Measurements from ENCODE around the gene PSENEN. TPM values are rescaled to one million over a fixed set of nuclear protein-coding genes. Genes with fewer than 3 reads are reported as not detected.
"Not testable (repeated sequence)": the region's sequence is repeated elsewhere in the genome, so short reads cannot be mapped to it uniquely, and the experiment has no call there.

The PSENEN gene
- total RNA-seq, 1 experiment from 2014 or later: 112 TPM

DNA sequence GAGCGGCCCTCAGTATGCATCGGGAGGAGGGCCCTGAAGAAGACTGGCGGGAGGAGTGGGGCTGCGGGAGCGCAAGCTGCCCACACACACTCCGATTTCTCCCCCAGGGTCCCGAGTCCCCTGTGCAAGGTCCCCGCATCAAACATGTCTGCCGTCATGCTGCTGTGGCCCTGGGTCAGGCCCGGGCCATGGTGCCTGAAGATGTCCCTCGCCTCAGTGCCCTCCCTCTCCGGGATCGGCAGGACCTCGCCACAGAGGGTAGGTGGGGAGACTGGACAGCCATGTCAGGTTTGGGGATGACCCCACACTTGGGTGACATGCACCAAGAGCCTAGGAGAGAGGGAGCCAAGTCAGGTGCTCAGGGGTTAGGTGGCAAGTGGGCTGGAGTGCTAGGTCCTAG is 23.0 kb upstream of the PSENEN start:
- no peak overlapping the region for H3K27ac ChIP-seq (ENCODE audit: low read length)
- H2AFZ ChIP-seq (ENCODE audit: low read length): no peak overlapping the region
- peaks cover 8% of the 10 kb centered on the region for H3K4me1 ChIP-seq (ENCODE audit: low read length)
- H3K36me3 ChIP-seq (ENCODE audit: insufficient read depth, low read length): peaks cover 11% of the 10 kb centered on the region
- H4K20me1 ChIP-seq (ENCODE audit: insufficient read depth, low read depth, low read length): peaks cover 22% of the 10 kb centered on the region; the same call in 1 of the 2 replicates
- H3K9ac ChIP-seq (ENCODE audit: low read length): no peak overlapping the region
- H3K4me3 ChIP-seq (ENCODE audit: low read length): no peak overlapping the region
- no peak for DNase-seq
- peaks cover 22% of the 10 kb centered on the region for H3K79me2 ChIP-seq (ENCODE audit: low read length)
- H3K9me3 ChIP-seq (ENCODE audit: low read length): no peaks in the 10 kb centered on the region
- no peaks in the 10 kb centered on the region for H3K9me2 ChIP-seq (replicated peaks; ENCODE audit: insufficient read depth, low read length)
- no peaks in the 10 kb centered on the region for H3K27me3 ChIP-seq (ENCODE audit: low read length)
- H3K4me2 ChIP-seq (ENCODE audit: low read depth, low read length, poor library complexity, severe bottlenecking): no peak overlapping the region

GRCh38 chr19:35722897-35723296 is 22.6 kb upstream of the PSENEN start:
- H4K20me1 ChIP-seq (ENCODE audit: insufficient read depth, low read depth, low read length): peaks cover 22% of the 10 kb centered on the region; the same call in 1 of the 2 replicates
- no peaks in the 10 kb centered on the region for H3K27me3 ChIP-seq (ENCODE audit: low read length)
- H3K9me3 ChIP-seq (ENCODE audit: low read length): no peaks in the 10 kb centered on the region
- peaks cover 8% of the 10 kb centered on the region for H3K4me1 ChIP-seq (ENCODE audit: low read length)
- no peak overlapping the region for H3K4me3 ChIP-seq (ENCODE audit: low read length)
- H3K9me2 ChIP-seq (replicated peaks; ENCODE audit: insufficient read depth, low read length): no peaks in the 10 kb centered on the region
- peaks cover 22% of the 10 kb centered on the region for H3K79me2 ChIP-seq (ENCODE audit: low read length)
- no peak overlapping the region for H3K4me2 ChIP-seq (ENCODE audit: low read depth, low read length, poor library complexity, severe bottlenecking)
- H3K27ac ChIP-seq (ENCODE audit: low read length): no peak overlapping the region
- peaks cover 11% of the 10 kb centered on the region for H3K36me3 ChIP-seq (ENCODE audit: insufficient read depth, low read length)
- no peak overlapping the region for H2AFZ ChIP-seq (ENCODE audit: low read length)
- no peak overlapping the region for H3K9ac ChIP-seq (ENCODE audit: low read length)
- no peak for DNase-seq

GRCh38 chr19:35723671-35724070 is 21.8 kb upstream of the PSENEN start:
- H3K27ac ChIP-seq (ENCODE audit: low read length): no peak overlapping the region

DNA sequence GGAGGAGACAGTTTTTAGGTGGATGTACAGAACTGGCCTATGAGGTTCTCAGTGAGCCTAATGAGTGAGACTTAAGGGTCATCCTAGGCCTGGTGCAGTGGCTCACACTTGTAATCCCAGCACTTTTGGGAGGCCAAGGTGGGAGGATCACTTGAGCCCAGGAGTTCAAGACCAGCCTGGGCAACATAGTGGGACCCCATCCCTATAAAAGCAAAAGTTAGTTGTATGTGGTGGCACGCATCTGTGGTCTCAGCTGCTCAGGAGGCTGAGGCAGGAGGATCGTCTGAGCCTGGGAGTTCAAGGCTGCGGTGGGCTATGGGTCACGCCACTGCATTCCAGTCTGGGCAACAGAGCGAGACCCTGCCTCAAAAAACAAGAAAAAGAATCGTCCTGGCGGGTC is 21.3 kb upstream of the PSENEN start:
- H2AFZ ChIP-seq (ENCODE audit: low read length); H3K27me3 ChIP-seq (ENCODE audit: low read length); H3K9me2 ChIP-seq (replicated peaks; ENCODE audit: insufficient read depth, low read length); DNase-seq; H3K27ac ChIP-seq (ENCODE audit: low read length); H3K4me1 ChIP-seq (ENCODE audit: low read length); H3K4me2 ChIP-seq (ENCODE audit: low read depth, low read length, poor library complexity, severe bottlenecking); H3K9me3 ChIP-seq (ENCODE audit: low read length); H3K9ac ChIP-seq (ENCODE audit: low read length); H3K4me3 ChIP-seq (ENCODE audit: low read length): not testable (repeated sequence)
- Histone ChIP-seq H3K36me3 (ENCODE audit: insufficient read depth, low read length) (peaks cover 11% of the 10 kb centered on the region), H4K20me1 (ENCODE audit: insufficient read depth, low read depth, low read length) (peaks cover 15% of the 10 kb centered on the region; the same call in 1 of the 2 replicates), H3K79me2 (ENCODE audit: low read length) (peaks cover 12% of the 10 kb centered on the region)

More at GRCh38 chr19:35723671-35724070, 21.8 kb upstream of the PSENEN start:
- H3K4me1 ChIP-seq (ENCODE audit: low read length): peaks cover 8% of the 10 kb centered on the region
- H3K36me3 ChIP-seq (ENCODE audit: insufficient read depth, low read length): peaks cover 11% of the 10 kb centered on the region
- H2AFZ ChIP-seq (ENCODE audit: low read length): no peak overlapping the region
- no peak overlapping the region for H3K4me3 ChIP-seq (ENCODE audit: low read length)
- H3K4me2 ChIP-seq (ENCODE audit: low read depth, low read length, poor library complexity, severe bottlenecking): no peak overlapping the region
- no peak for DNase-seq
- peaks cover 20% of the 10 kb centered on the region; the same call in 1 of the 2 replicates for H4K20me1 ChIP-seq (ENCODE audit: insufficient read depth, low read depth, low read length)
- no peak overlapping the region for H3K9ac ChIP-seq (ENCODE audit: low read length)
- peaks cover 16% of the 10 kb centered on the region for H3K79me2 ChIP-seq (ENCODE audit: low read length)
- no peaks in the 10 kb centered on the region for H3K27me3 ChIP-seq (ENCODE audit: low read length)
- H3K9me2 ChIP-seq (replicated peaks; ENCODE audit: insufficient read depth, low read length): no peaks in the 10 kb centered on the region
- H3K9me3 ChIP-seq (ENCODE audit: low read length): no peaks in the 10 kb centered on the region

DNA sequence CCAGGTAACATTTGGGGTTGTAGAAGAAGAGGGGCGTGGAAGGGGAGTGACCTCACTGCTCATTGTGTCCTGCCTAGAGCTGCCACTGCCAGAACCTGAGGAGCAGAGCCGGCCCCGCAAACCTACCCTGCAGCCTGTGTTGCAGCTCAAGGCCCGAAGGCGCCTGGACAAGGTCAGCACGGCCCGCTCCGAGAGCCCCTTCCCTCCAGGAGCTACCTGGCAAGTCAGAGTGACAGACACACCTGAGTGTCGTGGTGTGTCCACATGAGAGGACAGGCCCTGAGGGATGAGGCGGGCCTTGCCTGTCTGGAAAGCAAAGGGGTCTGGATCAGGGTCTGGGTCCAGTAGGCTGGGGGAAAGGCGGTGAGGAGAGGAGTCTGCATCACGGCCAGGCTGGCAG is 20.9 kb upstream of the PSENEN start:
- H2AFZ ChIP-seq (ENCODE audit: low read length): no peak overlapping the region
- no peak overlapping the region for H3K27ac ChIP-seq (ENCODE audit: low read length)
- H3K36me3 ChIP-seq (ENCODE audit: insufficient read depth, low read length): peaks cover 11% of the 10 kb centered on the region
- H3K4me3 ChIP-seq (ENCODE audit: low read length): no peak overlapping the region
- peaks cover 7% of the 10 kb centered on the region for H3K79me2 ChIP-seq (ENCODE audit: low read length)
- no peak for DNase-seq
- H3K4me2 ChIP-seq (ENCODE audit: low read depth, low read length, poor library complexity, severe bottlenecking): no peak overlapping the region
- H4K20me1 ChIP-seq (ENCODE audit: insufficient read depth, low read depth, low read length): peaks cover 11% of the 10 kb centered on the region; the same call in 1 of the 2 replicates
- no peaks in the 10 kb centered on the region for H3K27me3 ChIP-seq (ENCODE audit: low read length)
- H3K9ac ChIP-seq (ENCODE audit: low read length): no peak overlapping the region
- H3K9me3 ChIP-seq (ENCODE audit: low read length): no peaks in the 10 kb centered on the region
- H3K4me1 ChIP-seq (ENCODE audit: low read length): peaks cover under 1% of the 10 kb centered on the region; the same call in 1 of the 2 replicates
- H3K9me2 ChIP-seq (replicated peaks; ENCODE audit: insufficient read depth, low read length): no peaks in the 10 kb centered on the region

GRCh38 chr19:35725216-35725861 is 20.1 kb upstream of the PSENEN start:
- peaks cover 3% of the 10 kb centered on the region for H3K36me3 ChIP-seq (ENCODE audit: insufficient read depth, low read length)
- no peaks in the 10 kb centered on the region for H3K9me2 ChIP-seq (replicated peaks; ENCODE audit: insufficient read depth, low read length)
- no peaks in the 10 kb centered on the region for H3K27me3 ChIP-seq (ENCODE audit: low read length)
- no peaks in the 10 kb centered on the region for H3K79me2 ChIP-seq (ENCODE audit: low read length)
- no peak overlapping the region for H3K4me2 ChIP-seq (ENCODE audit: low read depth, low read length, poor library complexity, severe bottlenecking)
- H3K9ac ChIP-seq (ENCODE audit: low read length): no peak overlapping the region
- 0 out of 2 replicates have a peak, but pooled peaks cover 4% of the 10 kb centered on the region for H4K20me1 ChIP-seq (ENCODE audit: insufficient read depth, low read depth, low read length)
- no peak overlapping the region for H3K27ac ChIP-seq (ENCODE audit: low read length)
- no peak overlapping the region for H2AFZ ChIP-seq (ENCODE audit: low read length)
- no peak for DNase-seq
- H3K4me3 ChIP-seq (ENCODE audit: low read length): no peak overlapping the region
- H3K4me1 ChIP-seq (ENCODE audit: low read length): no peaks in the 10 kb centered on the region
- H3K9me3 ChIP-seq (ENCODE audit: low read length): no peaks in the 10 kb centered on the region

- DNase-seq: no peak
- peaks cover 6% of the 10 kb centered on the region; the same call in 1 of the 2 replicates for H3K36me3 ChIP-seq (ENCODE audit: insufficient read depth, low read length)
- H2AFZ ChIP-seq (ENCODE audit: low read length): no peak overlapping the region
- no peaks in the 10 kb centered on the region for H3K4me1 ChIP-seq (ENCODE audit: low read length)
- H3K9ac ChIP-seq (ENCODE audit: low read length): no peak overlapping the region
- H3K79me2 ChIP-seq (ENCODE audit: low read length): no peaks in the 10 kb centered on the region
- H3K4me2 ChIP-seq (ENCODE audit: low read depth, low read length, poor library complexity, severe bottlenecking): no peak overlapping the region
- H3K27ac ChIP-seq (ENCODE audit: low read length): no peak overlapping the region
- H3K9me2 ChIP-seq (replicated peaks; ENCODE audit: insufficient read depth, low read length): no peaks in the 10 kb centered on the region
- no peaks in the 10 kb centered on the region for H3K27me3 ChIP-seq (ENCODE audit: low read length)
- no peak overlapping the region for H3K4me3 ChIP-seq (ENCODE audit: low read length)
- no peaks in the 10 kb centered on the region for H3K9me3 ChIP-seq (ENCODE audit: low read length)
- H4K20me1 ChIP-seq (ENCODE audit: insufficient read depth, low read depth, low read length): 0 out of 2 replicates have a peak, but pooled peaks cover 9% of the 10 kb centered on the region
These were observed 18.1 kb upstream of the PSENEN start for GRCh38 chr19:35727053-35727955.

Data from Karpas-422 (cell line).